GM18508 (cell line): Measurements from ENCODE around the gene SGSM2.

Experiments used
- ATAC-seq: cut with Tn5 transposase; IDR thresholded peaks from one replicate; pipeline ENCODE4 v1.9.1; 2021; ENCODE audit warnings: moderate number of reproducible peaks; ENCODE audit not compliant: insufficient read depth, unreplicated experiment

Gene SGSM2

GRCh38 chr17:2383628-2384167 lies 46.4 kb downstream of the SGSM2 start:
- no peak for ATAC-seq

- ATAC-seq = no peak
Measured at GRCh38 chr17:2384439-2385127, 47.3 kb downstream of the SGSM2 start.

- no peak for ATAC-seq
Measured at GRCh38 chr17:2385240-2386210, 48.2 kb downstream of the SGSM2 start.

- no peak for ATAC-seq
Measured at GRCh38 chr17:2386400-2387085, 49.2 kb downstream of the SGSM2 start.

- no peak for ATAC-seq
Measured at GRCh38 chr17:2387086-2388019, 50.1 kb downstream of the SGSM2 start.

- no peak for ATAC-seq
Measured at GRCh38 chr17:2388020-2388682, 50.9 kb downstream of the SGSM2 start.

- no peak for ATAC-seq
Measured at GRCh38 chr17:2388683-2389055, 51.4 kb downstream of the SGSM2 start.

GRCh38 chr17:2390199-2390836 lies 53.0 kb downstream of the SGSM2 start:
- ATAC-seq = no peak

- ATAC-seq = no peak
Measured at GRCh38 chr17:2391597-2392251, 54.4 kb downstream of the SGSM2 start.

GRCh38 chr17:2392252-2393173 lies 55.2 kb downstream of the SGSM2 start:
- no peak for ATAC-seq

GRCh38 chr17:2393174-2393953 lies 56.1 kb downstream of the SGSM2 start:
- ATAC-seq = no peak

GRCh38 chr17:2393954-2394749 lies 56.9 kb downstream of the SGSM2 start:
- no peak for ATAC-seq

GRCh38 chr17:2394775-2395201 lies 57.5 kb downstream of the SGSM2 start:
- ATAC-seq = no peak

GRCh38 chr17:2395258-2396181 lies 58.2 kb downstream of the SGSM2 start:
- ATAC-seq = no peak
